BLaER1 treated with 17β-estradiol and CSF1 and Interleukin-3, amounts not matched to agents 10 nM and 100 nM (cell line): Measurements from ENCODE around the gene TMEM63C.

Experiments used
- H3K27ac ChIP-seq, 11 experiments: shearing (Covaris generic); formaldehyde crosslinking; 2 replicates each; pipeline ENCODE4 v1.8.1; 2022
- H3K27me3 ChIP-seq, 11 experiments: shearing (Covaris generic); formaldehyde crosslinking; 2 replicates each; pipeline ENCODE4 v1.8.1; 2022
- H3K36me3 ChIP-seq, 11 experiments: shearing (Covaris generic); formaldehyde crosslinking; 2 replicates each; pipeline ENCODE4 v1.8.1; 2022
- H3K4me1 ChIP-seq, 10 experiments: shearing (Covaris generic); formaldehyde crosslinking; 2 replicates each; pipeline ENCODE4 v1.8.1; 2022
- H3K4me2 ChIP-seq, 11 experiments: shearing (Covaris generic); formaldehyde crosslinking; 2 replicates each; pipeline ENCODE4 v1.8.1; 2022
- H3K4me3 ChIP-seq, 10 experiments: shearing (Covaris generic); formaldehyde crosslinking; 2 replicates each; pipeline ENCODE4 v1.8.1; 2022
- H3K9ac ChIP-seq, 11 experiments: shearing (Covaris generic); formaldehyde crosslinking; 2 replicates each; pipeline ENCODE4 v1.8.1; 2022
- H3K9me3 ChIP-seq, 11 experiments: shearing (Covaris generic); formaldehyde crosslinking; replicated peaks in 1 of 11; 2 replicates each; pipeline ENCODE4 v1.8.1; 2022
- H4K20me1 ChIP-seq, 11 experiments: shearing (Covaris generic); formaldehyde crosslinking; 2 replicates each; pipeline ENCODE4 v1.8.1; 2022
- Cebpa-rat ChIP-seq, 11 experiments: shearing (Covaris generic); IDR thresholded peaks; 2 replicates each; pipeline ENCODE4 v1.8.1; 2022

Gene TMEM63C

DNA sequence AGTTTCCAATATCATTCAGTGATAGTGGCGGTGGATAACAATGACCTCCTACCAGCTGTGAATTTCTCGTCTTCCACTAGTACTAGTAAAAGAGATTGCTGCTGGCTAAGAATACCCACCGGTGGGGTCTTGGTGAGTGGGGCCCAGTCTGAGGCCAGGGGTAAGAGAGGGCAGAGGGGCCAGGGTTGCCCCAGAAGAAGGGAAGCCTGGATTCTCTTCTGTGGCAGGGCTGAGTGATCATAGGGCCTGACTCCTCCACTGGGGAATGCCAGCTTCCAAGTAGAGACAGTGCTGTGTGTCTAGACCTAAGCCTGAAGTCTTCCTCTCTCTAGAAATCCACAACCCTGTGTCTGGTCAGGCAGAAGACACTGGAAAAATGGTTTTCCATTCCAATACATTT, 5.8 kb upstream of the TMEM63C start:
- Histone ChIP-seq H3K9me3 (peaks cover under 1 to 6% (median 4%) of the 10 kb centered on the region in 11 experiments; a peak in 19 of 22 replicates), H4K20me1 (no peaks in the 10 kb centered on the region), H3K4me2 (no peak overlapping the region), H3K36me3 (no peaks in the 10 kb centered on the region), H3K27me3 (no peaks in the 10 kb centered on the region), H3K27ac (no peak overlapping the region), H3K4me1 (peaks cover 8 to 18% (median 13%) of the 10 kb centered on the region in 10 experiments), H3K4me3 (no peak overlapping the region), H3K9ac (no peak overlapping the region)
- TF ChIP-seq Cebpa-rat (IDR thresholded peaks at IDR 0.05): no peak

- no peak for TF ChIP-seq Cebpa-rat (IDR thresholded peaks at IDR 0.05)
- Histone ChIP-seq H3K4me2 (peak overlapping the region; percentile 22 to 54 (median 29); a peak in 15 of 22 replicates), H3K27me3 (no peaks in the 10 kb centered on the region), H3K27ac (no peak overlapping the region), H3K4me3 (no peak overlapping the region), H3K9me3 (no peaks in the 10 kb centered on the region), H4K20me1 (no peaks in the 10 kb centered on the region), H3K36me3 (no peaks in the 10 kb centered on the region), H3K9ac (no peak overlapping the region), H3K4me1 (peaks cover 18 to 36% (median 26%) of the 10 kb centered on the region in 10 experiments)
Measured at GRCh38 chr14:77177702-77178101, 3.9 kb upstream of the TMEM63C start.

DNA sequence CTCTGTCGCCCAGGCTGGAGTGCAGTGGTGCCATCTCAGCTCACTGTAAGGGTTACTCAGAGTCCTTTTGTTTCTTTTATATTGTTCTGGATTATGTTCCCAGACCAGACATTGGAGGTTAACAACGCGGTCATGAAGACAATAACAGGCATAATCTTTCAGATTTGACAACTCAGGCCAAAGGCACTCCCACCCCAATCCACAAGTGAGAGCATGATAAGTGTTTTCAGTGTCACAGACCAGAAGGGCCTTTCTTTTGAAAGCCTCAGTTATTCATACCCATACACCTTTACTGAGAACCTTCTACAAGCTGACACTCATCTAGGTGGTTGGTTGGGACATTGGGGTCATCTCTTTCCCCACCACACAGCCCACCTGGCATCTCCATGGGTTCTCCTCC, 2.9 kb upstream of the TMEM63C start:
- peak overlapping the region in 3 of 11 experiments; percentile 12 to 34 (median 23); a peak in 3 of 22 replicates for H3K4me2 ChIP-seq
- no peak overlapping the region for H3K4me3 ChIP-seq
- H3K27me3 ChIP-seq: no peaks in the 10 kb centered on the region
- no peak for TF ChIP-seq Cebpa-rat (IDR thresholded peaks at IDR 0.05)
- no peak overlapping the region for H3K9ac ChIP-seq
- no peaks in the 10 kb centered on the region for H3K9me3 ChIP-seq
- H3K27ac ChIP-seq: no peak overlapping the region
- H3K36me3 ChIP-seq: no peaks in the 10 kb centered on the region
- no peaks in the 10 kb centered on the region for H4K20me1 ChIP-seq
- peaks cover 27 to 45% (median 36%) of the 10 kb centered on the region in 10 experiments for H3K4me1 ChIP-seq

DNA sequence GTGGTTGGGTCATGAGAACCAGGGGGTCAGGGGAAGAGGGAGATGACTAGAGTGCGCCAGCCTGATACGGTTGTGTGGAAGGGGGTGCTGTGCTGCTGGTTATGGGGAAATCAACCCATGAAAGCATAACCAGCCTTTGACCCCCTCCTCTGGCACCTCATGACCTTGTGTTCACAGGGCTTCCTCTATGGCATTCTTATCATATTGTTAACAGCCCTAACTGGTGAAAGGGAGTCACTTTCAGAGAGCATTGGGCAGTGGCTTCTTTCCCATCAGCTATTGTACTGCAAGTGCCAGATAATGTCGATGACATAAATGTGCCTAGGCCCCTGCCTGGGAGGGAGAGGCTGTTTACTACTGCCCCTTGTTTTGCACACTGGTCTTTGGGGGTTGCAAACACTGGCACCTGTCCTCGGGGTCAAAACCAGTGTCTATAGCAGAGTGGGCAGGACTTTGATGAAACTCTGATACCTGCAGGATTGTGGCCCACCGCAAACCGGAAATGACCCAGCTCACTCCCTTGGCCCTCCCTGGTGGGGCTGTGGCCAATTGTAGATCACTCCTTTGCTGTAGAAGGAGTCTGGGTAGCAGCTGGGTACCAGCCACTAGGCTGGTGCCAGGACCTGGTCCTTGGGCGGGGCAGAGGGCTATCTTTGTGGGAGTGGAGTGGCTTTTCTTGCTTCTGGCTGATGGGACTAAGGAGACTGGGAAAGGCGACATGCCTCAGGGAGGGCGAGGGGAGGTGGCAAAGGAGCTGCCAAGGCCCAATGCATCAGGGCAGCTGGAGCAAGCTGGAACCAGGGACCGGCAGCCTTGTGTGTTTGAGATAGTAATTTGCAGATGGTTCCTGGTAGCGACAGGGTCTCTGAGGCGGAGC, 634 bp upstream of the TMEM63C start:
- TF ChIP-seq Cebpa-rat (IDR thresholded peaks at IDR 0.05): no peak
- Histone ChIP-seq H3K4me1 (peaks cover 50 to 68% (median 59%) of the 10 kb centered on the region in 10 experiments), H3K4me2 (peak overlapping the region; percentile 86 to 99 (median 94)), H3K9me3 (no peaks in the 10 kb centered on the region), H3K36me3 (no peaks in the 10 kb centered on the region), H3K4me3 (peak overlapping the region; percentile 64 to 83 (median 74); a peak in 19 of 20 replicates), H3K27ac (0 out of 22 replicates have a peak overlapping the region, but pooled peaks of 1 of the 11 experiments have one; percentile 58), H3K9ac (peak overlapping the region in 5 of 11 experiments; percentile 72 to 81 (median 75); a peak in 7 of 22 replicates), H3K27me3 (no peaks in the 10 kb centered on the region), H4K20me1 (no peaks in the 10 kb centered on the region)

GRCh38 chr14:77183896-77184295, 2.3 kb downstream of the TMEM63C start:
- H3K27ac ChIP-seq: peak overlapping the region in 5 of 11 experiments; percentile 13 to 65 (median 36); a peak in 8 of 22 replicates
- peak overlapping the region in 1 of 10 experiments; percentile 83; a peak in 2 of 20 replicates for H3K4me3 ChIP-seq
- no peaks in the 10 kb centered on the region for H3K27me3 ChIP-seq
- no peaks in the 10 kb centered on the region for H3K36me3 ChIP-seq
- peaks cover 0 to 7% (median 0%) of the 10 kb centered on the region in 11 experiments; a peak in 1 of 22 replicates for H4K20me1 ChIP-seq
- no peak for TF ChIP-seq Cebpa-rat (IDR thresholded peaks at IDR 0.05)
- H3K9me3 ChIP-seq: no peaks in the 10 kb centered on the region
- H3K9ac ChIP-seq: peak overlapping the region in 3 of 11 experiments; percentile 26 to 77 (median 27); a peak in 3 of 22 replicates
- peaks cover 68 to 83% (median 76%) of the 10 kb centered on the region in 10 experiments for H3K4me1 ChIP-seq
- peak overlapping the region; percentile 86 to 99 (median 94) for H3K4me2 ChIP-seq

GRCh38 chr14:77184396-77185092, 2.9 kb downstream of the TMEM63C start:
- H4K20me1 ChIP-seq: peaks cover 0 to 7% (median 0%) of the 10 kb centered on the region in 11 experiments; a peak in 1 of 22 replicates

DNA sequence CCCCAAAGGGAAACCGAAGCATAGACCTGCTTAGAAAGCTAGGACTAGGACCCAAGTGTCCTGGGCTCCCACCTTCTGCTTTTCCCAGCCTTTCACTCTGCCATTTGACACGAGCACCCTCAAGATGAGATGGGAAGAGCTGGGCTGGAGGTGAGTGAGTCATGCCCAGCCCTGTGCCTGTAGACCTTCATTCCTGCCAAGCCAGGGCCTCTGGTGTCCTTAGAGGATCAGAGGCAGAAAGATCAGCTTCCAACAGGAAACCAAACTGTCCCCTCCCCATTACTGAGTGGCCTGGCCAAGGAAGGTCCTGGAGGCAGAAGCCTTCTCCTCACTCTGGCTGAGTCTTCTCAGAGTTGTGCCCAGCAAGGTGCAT, 3.5 kb downstream of the TMEM63C start:
- peaks cover 77 to 90% (median 88%) of the 10 kb centered on the region in 10 experiments for H3K4me1 ChIP-seq
- no peak for TF ChIP-seq Cebpa-rat (IDR thresholded peaks at IDR 0.05)
- H3K27ac ChIP-seq: peak overlapping the region in 7 of 11 experiments; percentile 23 to 65 (median 49); a peak in 8 of 22 replicates
- 0 out of 22 replicates have a peak overlapping the region, but pooled peaks of 1 of the 11 experiments have one; percentile 23 for H3K9ac ChIP-seq
- no peaks in the 10 kb centered on the region for H3K27me3 ChIP-seq
- H4K20me1 ChIP-seq: peaks cover 0 to 7% (median 0%) of the 10 kb centered on the region in 11 experiments; a peak in 1 of 22 replicates
- peak overlapping the region; percentile 86 to 99 (median 94) for H3K4me2 ChIP-seq
- peak overlapping the region in 1 of 10 experiments; percentile 1; a peak in 1 of 20 replicates for H3K4me3 ChIP-seq
- H3K36me3 ChIP-seq: no peaks in the 10 kb centered on the region
- no peaks in the 10 kb centered on the region for H3K9me3 ChIP-seq

More at GRCh38 chr14:77184396-77185092, 2.9 kb downstream of the TMEM63C start:
- Histone ChIP-seq H3K27ac (peak overlapping the region in 8 of 11 experiments; percentile 13 to 65 (median 43); a peak in 12 of 22 replicates), H3K27me3 (no peaks in the 10 kb centered on the region), H3K4me2 (peak overlapping the region; percentile 86 to 99 (median 94)), H3K9ac (peak overlapping the region in 4 of 11 experiments; percentile 23 to 28 (median 26); a peak in 2 of 22 replicates), H3K4me3 (peak overlapping the region in 1 of 10 experiments; percentile 1; a peak in 2 of 20 replicates), H3K9me3 (no peaks in the 10 kb centered on the region), H3K36me3 (no peaks in the 10 kb centered on the region), H3K4me1 (peaks cover 75 to 88% (median 83%) of the 10 kb centered on the region in 10 experiments)
- no peak for TF ChIP-seq Cebpa-rat (IDR thresholded peaks at IDR 0.05)

DNA sequence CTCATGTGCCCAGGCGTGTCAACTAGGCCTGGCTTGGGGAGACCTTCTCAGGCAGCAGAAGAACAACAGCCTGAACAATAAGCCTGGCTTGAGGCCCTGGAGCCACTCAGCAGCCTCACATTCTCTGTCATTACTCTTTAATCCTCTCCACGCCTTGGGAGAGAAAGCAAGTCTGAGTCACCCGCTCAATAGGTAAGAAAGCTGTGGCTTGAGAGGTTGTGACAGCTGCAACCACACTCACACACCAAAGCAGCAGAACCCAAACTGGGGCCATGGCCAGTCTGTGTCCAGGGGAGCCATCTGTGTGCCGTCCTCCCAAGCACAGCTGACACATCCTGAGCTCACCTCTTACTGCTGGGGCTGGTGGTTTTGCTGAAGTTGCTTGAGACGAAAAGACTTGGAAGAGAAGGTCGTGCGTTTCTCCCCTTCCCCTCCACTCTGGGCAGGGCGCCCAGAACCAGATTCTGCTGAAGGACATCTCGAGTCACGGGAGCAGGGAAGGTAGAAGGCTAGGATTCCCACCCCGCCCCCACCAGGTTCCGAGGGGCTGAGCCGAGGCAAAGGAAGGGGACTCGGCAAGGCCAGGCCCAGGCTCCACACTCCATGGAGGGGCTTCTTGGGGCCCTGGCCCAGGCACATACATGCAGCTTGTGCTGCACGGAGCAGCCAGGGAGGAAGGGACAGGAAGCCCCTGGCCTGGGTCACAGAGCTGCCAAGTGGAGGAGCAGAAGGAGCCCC, 5.5 kb downstream of the TMEM63C start:
- peaks cover 70 to 87% (median 80%) of the 10 kb centered on the region in 10 experiments for H3K4me1 ChIP-seq
- no peak overlapping the region; a peak in 1 of 20 replicates for H3K4me3 ChIP-seq
- H3K27me3 ChIP-seq: no peaks in the 10 kb centered on the region
- no peak for TF ChIP-seq Cebpa-rat (IDR thresholded peaks at IDR 0.05)
- peak overlapping the region in 5 of 11 experiments; percentile 11 to 60 (median 46); a peak in 9 of 22 replicates for H3K27ac ChIP-seq
- H4K20me1 ChIP-seq: peaks cover 0 to 7% (median 0%) of the 10 kb centered on the region in 11 experiments; a peak in 1 of 22 replicates
- peak overlapping the region; percentile 40 to 99 (median 67) for H3K4me2 ChIP-seq
- H3K9me3 ChIP-seq: no peaks in the 10 kb centered on the region
- no peaks in the 10 kb centered on the region for H3K36me3 ChIP-seq
- peak overlapping the region in 5 of 11 experiments; percentile 4 to 52 (median 15); a peak in 4 of 22 replicates for H3K9ac ChIP-seq
